GM12875 (cell line): ENCODE data around the gene REEP3.
"Not testable (repeated sequence)": the region's sequence is repeated elsewhere in the genome, so short reads cannot be mapped to it uniquely, and the experiment has no call there.

ENCODE experiments used
- H3K4me3 ChIP-seq: one replicate; pipeline ENCODE4 v1.5.1; 2011; ENCODE audit warnings: low read depth, low read length, control low read depth
- TF ChIP-seq, protein P1 (sequence below): IDR thresholded peaks from 2 replicates; pipeline ENCODE4 v1.5.1; 2011; ENCODE audit warnings: low read depth, mild to moderate bottlenecking, control low read depth, inconsistent platforms, low read length, moderate library complexity, borderline replicate concordance; ENCODE audit not compliant: insufficient read depth

REEP3 gene

DNA sequence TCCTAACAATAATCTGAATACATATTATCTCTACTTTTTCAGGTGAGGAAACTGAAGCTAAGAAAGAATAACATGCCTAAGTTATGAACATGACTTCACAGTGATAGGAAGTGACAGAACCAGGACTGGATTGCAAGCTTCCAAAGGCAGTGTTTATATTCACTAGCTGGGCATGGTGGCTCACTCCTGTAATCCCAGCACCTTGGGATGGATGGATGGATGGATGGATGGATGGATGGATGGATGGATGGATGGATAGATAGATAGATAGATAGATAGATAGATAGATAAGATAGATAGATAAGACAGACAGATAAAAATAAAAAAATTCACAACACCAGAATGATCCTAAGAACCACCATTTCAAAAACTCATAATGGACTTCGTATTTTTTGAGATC, 37.2 kb upstream of the REEP3 start:
- TF ChIP-seq, protein P1, sequence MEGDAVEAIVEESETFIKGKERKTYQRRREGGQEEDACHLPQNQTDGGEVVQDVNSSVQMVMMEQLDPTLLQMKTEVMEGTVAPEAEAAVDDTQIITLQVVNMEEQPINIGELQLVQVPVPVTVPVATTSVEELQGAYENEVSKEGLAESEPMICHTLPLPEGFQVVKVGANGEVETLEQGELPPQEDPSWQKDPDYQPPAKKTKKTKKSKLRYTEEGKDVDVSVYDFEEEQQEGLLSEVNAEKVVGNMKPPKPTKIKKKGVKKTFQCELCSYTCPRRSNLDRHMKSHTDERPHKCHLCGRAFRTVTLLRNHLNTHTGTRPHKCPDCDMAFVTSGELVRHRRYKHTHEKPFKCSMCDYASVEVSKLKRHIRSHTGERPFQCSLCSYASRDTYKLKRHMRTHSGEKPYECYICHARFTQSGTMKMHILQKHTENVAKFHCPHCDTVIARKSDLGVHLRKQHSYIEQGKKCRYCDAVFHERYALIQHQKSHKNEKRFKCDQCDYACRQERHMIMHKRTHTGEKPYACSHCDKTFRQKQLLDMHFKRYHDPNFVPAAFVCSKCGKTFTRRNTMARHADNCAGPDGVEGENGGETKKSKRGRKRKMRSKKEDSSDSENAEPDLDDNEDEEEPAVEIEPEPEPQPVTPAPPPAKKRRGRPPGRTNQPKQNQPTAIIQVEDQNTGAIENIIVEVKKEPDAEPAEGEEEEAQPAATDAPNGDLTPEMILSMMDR = no peak
- H3K4me3 ChIP-seq = no peak overlapping the region

DNA sequence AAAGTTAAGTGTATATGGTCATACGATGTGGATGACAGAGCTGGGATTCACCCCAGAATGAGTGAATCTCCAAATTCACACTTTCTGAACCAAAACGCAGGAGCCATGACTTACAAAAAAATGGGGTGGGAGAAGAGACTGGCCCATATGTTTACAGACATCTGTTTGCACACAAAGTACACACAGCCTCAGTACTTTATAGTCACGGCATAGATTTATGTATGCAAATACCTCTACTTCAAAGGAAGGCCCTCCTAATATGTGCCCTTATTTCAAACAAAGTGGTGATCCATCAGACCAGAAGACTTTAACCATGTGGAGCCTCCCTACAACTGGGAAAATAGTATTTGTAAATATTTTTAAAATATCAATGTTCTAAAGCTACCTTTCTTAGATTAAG, 33.2 kb upstream of the REEP3 start:
- TF ChIP-seq, protein P1 = no peak
- H3K4me3 ChIP-seq = no peak overlapping the region

DNA sequence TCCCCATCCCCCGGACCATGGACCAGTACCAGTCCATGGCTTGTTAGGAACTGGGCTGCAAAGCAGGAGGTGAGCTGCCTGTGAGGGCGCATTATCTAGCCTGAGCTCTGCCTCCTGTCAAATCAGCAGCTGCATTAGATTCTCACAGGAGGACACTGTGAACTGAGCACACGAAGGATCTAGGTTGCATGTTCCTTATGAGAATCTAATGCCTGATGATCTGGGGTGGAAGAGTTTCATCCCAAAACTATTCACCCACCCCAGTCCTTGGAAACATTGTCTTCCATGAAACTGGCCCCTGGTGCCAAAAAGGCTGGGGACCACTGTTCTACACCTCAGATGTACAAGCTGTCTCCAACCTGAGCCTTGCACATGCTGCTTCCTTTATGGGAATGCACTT, 31.4 kb upstream of the REEP3 start:
- TF ChIP-seq, protein P1 = no peak

DNA sequence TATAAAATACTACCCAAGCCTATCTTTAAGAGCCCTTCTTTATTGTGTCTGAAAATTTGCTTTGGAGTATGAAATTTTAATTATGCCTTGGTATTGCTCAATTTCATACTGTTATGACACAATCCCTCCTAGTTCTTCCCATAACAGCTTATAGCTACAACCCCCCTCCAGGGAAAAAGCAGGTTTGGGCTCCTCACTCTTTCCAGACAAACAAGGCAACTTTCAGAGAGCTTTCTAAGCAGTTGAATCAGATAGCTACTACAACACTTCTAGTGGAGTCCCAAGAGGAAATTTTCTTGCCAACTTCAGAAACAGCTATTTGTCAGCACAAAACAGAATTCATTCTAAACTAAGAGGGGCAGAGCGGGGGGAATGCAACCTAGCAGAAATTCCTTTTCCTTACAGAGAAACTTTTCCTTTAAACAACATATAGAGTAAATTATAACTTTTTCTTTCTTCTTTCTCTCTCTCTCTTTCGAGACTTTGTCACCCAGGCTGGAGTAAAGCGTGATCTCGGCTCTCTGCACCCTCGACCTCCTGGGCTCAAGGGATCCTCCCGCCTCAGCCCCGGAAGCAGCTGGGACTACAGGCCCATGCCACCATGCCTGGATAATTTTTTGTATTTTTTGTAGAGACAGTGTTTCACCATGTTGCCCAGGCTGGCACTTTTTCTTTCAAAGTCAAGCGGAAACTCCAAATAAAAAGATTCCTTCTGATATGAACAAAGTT, 29.4 kb upstream of the REEP3 start:
- TF ChIP-seq, protein P1 = no peak
- H3K4me3 ChIP-seq = no peak overlapping the region

More for the DNA sequence above, 31.4 kb upstream of the REEP3 start:
- no peak overlapping the region for H3K4me3 ChIP-seq

DNA sequence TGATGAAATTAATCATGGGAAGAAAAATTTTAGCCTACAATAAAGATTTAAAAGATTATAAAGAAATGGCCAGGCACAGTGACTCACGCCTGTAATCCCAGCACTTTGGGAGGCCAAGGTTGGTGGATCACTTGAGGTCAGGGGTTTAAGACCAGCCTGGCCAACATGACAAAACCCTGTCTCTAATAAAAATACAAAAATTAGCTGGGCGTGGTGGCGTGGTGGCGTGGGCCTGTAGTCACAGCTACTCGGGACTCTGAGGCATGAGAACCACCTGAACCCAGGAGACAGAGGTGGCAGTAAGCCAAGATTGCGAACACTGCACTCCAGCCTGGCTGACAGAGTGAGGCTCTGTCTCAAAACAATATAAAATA, 28.9 kb upstream of the REEP3 start:
- not testable (repeated sequence) for H3K4me3 ChIP-seq

DNA sequence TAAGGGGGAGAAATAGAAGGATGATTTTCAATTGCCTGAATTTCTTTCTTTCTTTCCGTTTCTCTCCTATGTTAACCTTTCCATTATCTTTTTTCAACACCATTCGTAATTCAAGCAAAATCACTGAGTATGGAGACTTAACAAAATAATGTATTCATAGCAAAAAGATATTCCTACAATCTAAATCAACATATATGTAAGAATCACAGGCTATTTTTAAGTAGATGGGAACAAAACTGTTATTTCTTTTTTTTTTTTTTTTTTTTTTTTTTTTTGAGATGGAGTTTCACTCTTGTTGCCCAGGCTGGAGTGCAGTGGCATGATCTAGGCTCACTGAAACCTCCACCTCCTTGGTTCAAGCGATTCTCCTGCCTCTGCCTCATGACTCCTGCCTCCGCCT, 28.2 kb upstream of the REEP3 start:
- TF ChIP-seq, protein P1 = no peak
- H3K4me3 ChIP-seq = no peak overlapping the region

DNA sequence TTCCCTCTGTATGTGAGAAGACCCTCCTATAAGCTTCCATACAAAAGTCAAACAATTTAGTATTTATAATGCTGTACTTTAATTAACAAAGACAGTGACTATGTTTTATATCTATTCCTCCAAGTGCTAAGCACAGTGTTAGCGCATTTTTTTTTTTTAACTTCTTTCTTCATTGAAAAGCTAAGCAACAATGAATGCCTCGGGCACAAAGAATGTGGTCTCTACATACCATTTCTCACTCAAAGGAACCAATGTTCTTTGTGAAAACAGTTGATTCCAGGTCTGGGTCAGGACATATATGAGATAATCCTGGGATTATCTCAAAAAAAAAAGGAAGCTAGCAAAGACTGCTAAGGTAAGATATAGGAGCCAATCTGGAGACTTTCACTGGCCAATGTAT, 26.2 kb upstream of the REEP3 start:
- TF ChIP-seq, protein P1 = no peak
- no peak overlapping the region for H3K4me3 ChIP-seq
